ENCODE data around the gene NISCH. TPM values are rescaled to one million over a fixed set of nuclear protein-coding genes. Genes with fewer than 3 reads are reported as not detected.

The NISCH gene
- total RNA-seq, 1 experiment from 2014 or later = 8.1 TPM

DNA sequence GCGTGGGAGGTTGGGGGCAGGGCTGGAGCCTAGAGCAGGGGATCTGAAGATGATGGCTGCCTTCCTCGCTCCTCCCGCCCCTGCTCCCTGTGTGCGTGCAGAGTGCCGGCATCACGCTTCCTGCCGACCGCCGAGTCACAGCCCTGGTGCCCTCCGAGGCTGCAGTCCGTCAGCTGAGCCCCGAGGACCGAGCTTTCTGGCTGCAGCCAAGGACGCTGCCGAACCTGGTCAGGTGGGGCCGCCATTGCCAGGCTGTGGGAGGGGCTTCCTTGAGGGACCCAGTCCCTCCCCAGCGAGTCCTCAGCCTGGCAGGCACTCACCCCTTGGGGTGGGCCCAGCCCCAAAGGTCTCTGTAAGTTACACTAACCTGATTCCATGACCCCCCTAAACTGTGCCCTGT, 57.3 kb downstream of the NISCH start:
- no peak overlapping the region for H3K4me3 ChIP-seq
- DNase-seq = no peak
- H3K27me3 ChIP-seq = no peaks in the 10 kb centered on the region
- H3K36me3 ChIP-seq = no peaks in the 10 kb centered on the region
- no peaks in the 10 kb centered on the region for H3K9me3 ChIP-seq

- no peaks in the 10 kb centered on the region for H3K36me3 ChIP-seq
- no peaks in the 10 kb centered on the region for H3K27me3 ChIP-seq
- H3K9me3 ChIP-seq = no peaks in the 10 kb centered on the region
- no peak overlapping the region for H3K4me3 ChIP-seq
- no peak for DNase-seq
These were observed 57.9 kb downstream of the NISCH start for GRCh38 chr3:52513281-52513680.

GRCh38 chr3:52514576-52514975, 59.2 kb downstream of the NISCH start:
- H3K4me3 ChIP-seq = no peak overlapping the region
- no peaks in the 10 kb centered on the region for H3K27me3 ChIP-seq
- no peaks in the 10 kb centered on the region for H3K9me3 ChIP-seq
- H3K36me3 ChIP-seq = no peaks in the 10 kb centered on the region
- no peak for DNase-seq

- no peaks in the 10 kb centered on the region for H3K27me3 ChIP-seq
- H3K9me3 ChIP-seq = no peaks in the 10 kb centered on the region
- no peak overlapping the region for H3K4me3 ChIP-seq
- no peaks in the 10 kb centered on the region for H3K36me3 ChIP-seq
- DNase-seq = no peak
These were observed 59.8 kb downstream of the NISCH start for GRCh38 chr3:52515192-52515591.

GRCh38 chr3:52516509-52517195, 61.2 kb downstream of the NISCH start:
- Histone ChIP-seq H3K36me3 (no peaks in the 10 kb centered on the region), H3K9me3 (no peaks in the 10 kb centered on the region), H3K4me3 (no peak overlapping the region), H3K27me3 (no peaks in the 10 kb centered on the region)
- DNase-seq = no peak

- no peak for DNase-seq
- no peak overlapping the region for H3K4me3 ChIP-seq
- H3K9me3 ChIP-seq = no peaks in the 10 kb centered on the region
- H3K36me3 ChIP-seq = no peaks in the 10 kb centered on the region
- H3K27me3 ChIP-seq = no peaks in the 10 kb centered on the region
These were observed 62.7 kb downstream of the NISCH start for GRCh38 chr3:52517796-52518722.

DNA sequence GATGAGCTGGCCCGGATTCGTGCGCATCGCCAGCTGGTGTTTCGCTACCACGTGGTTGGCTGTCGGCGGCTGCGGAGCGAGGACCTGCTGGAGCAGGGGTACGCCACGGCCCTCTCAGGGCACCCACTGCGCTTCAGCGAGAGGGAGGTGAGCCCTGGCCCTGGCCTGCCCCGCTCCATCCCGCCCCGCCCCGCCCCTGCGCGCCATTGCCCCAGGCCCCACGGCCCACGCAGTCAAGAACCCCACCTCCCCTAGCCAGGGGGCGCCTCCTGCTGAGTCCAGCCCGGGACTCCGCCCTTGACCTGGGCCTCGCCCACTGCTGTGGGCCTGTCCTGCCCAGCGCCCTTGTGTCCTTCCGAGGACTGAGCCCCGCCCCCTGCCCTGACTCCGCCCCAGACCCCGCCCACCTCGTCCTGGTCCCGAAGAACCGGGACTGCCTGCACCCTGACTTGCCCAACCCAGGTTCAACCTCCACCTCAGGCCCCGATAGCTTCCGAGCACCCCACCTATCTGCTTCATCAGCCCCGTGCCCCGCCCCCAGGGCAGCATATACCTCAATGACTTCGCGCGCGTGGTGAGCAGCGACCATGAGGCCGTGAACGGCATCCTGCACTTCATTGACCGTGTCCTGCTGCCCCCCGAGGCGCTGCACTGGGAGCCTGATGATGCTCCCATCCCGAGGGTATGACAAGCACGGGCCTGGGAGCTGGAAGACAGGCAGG, 63.5 kb downstream of the NISCH start:
- H3K4me3 ChIP-seq = no peak overlapping the region
- H3K27me3 ChIP-seq = no peaks in the 10 kb centered on the region
- H3K9me3 ChIP-seq = no peaks in the 10 kb centered on the region
- H3K36me3 ChIP-seq = no peaks in the 10 kb centered on the region
- DNase-seq = no peak

DNA sequence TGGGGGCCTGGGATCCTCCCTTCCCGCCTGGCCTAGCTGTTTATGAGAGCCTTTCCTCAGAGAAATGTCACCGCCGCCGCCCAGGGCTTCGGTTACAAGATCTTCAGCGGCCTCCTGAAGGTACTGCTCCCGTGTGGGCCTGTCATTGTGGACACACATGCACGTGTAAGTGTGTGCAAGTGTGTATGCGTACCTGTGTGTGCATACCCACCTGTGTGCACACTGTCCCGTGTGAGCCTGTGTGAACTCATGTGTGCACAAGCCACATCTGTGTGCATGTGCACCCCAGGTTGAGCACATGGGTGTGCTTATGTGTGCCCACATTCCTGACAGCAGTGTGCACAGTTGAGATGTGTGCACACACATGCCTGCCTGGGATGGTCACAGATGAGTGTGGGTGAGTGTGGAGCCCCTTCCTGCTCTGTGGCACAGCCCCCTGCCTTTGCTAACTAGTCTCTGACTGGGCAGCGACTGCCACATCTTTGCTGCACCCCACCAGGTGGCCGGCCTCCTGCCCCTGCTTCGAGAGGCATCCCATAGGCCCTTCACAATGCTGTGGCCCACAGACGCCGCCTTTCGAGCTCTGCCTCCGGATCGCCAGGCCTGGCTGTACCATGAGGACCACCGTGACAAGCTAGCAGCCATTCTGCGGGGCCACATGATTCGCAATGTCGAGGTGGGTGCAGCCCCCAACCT, 64.2 kb downstream of the NISCH start:
- no peaks in the 10 kb centered on the region for H3K27me3 ChIP-seq
- no peak overlapping the region for H3K4me3 ChIP-seq
- H3K36me3 ChIP-seq = no peaks in the 10 kb centered on the region
- no peak for DNase-seq
- H3K9me3 ChIP-seq = no peaks in the 10 kb centered on the region

GRCh38 chr3:52520141-52520667, 64.8 kb downstream of the NISCH start:
- no peak overlapping the region for H3K4me3 ChIP-seq
- no peak for DNase-seq
- no peaks in the 10 kb centered on the region for H3K36me3 ChIP-seq
- no peaks in the 10 kb centered on the region for H3K27me3 ChIP-seq
- H3K9me3 ChIP-seq = no peaks in the 10 kb centered on the region

GRCh38 chr3:52520716-52521487, 65.5 kb downstream of the NISCH start:
- no peaks in the 10 kb centered on the region for H3K9me3 ChIP-seq
- no peaks in the 10 kb centered on the region for H3K36me3 ChIP-seq
- H3K4me3 ChIP-seq = no peak overlapping the region
- no peak for DNase-seq
- H3K27me3 ChIP-seq = no peaks in the 10 kb centered on the region

GRCh38 chr3:52521488-52521824, 66.1 kb downstream of the NISCH start:
- no peaks in the 10 kb centered on the region for H3K36me3 ChIP-seq
- no peaks in the 10 kb centered on the region for H3K27me3 ChIP-seq
- no peaks in the 10 kb centered on the region for H3K9me3 ChIP-seq
- DNase-seq = no peak
- H3K4me3 ChIP-seq = no peak overlapping the region

DNA sequence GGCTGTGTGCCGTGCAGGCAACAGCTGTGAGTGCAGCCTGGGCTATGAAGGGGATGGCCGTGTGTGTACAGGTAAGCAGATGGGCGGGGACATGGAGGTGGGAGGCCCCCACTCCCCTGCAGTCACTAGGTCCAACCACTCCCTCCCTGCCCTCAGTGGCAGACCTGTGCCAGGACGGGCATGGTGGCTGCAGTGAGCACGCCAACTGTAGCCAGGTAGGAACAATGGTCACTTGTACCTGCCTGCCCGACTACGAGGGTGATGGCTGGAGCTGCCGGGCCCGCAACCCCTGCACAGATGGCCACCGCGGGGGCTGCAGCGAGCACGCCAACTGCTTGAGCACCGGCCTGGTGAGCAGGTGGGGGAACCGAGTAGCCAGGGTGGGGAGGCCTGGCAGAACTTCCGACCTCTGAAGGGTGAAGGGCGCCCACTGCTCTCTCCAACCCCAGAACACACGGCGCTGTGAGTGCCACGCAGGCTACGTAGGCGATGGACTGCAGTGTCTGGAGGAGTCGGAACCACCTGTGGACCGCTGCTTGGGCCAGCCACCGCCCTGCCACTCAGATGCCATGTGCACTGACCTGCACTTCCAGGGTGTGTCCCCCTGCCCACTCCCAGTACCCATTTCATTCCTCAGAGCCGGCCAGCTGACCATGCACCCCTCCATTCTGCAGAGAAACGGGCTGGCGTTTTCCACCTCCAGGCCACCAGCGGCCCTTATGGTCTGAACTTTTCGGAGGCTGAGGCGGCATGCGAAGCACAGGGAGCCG, 66.7 kb downstream of the NISCH start:
- H3K4me3 ChIP-seq = no peak overlapping the region
- no peaks in the 10 kb centered on the region for H3K9me3 ChIP-seq
- no peak for DNase-seq
- H3K27me3 ChIP-seq = no peaks in the 10 kb centered on the region
- H3K36me3 ChIP-seq = no peaks in the 10 kb centered on the region

DNA sequence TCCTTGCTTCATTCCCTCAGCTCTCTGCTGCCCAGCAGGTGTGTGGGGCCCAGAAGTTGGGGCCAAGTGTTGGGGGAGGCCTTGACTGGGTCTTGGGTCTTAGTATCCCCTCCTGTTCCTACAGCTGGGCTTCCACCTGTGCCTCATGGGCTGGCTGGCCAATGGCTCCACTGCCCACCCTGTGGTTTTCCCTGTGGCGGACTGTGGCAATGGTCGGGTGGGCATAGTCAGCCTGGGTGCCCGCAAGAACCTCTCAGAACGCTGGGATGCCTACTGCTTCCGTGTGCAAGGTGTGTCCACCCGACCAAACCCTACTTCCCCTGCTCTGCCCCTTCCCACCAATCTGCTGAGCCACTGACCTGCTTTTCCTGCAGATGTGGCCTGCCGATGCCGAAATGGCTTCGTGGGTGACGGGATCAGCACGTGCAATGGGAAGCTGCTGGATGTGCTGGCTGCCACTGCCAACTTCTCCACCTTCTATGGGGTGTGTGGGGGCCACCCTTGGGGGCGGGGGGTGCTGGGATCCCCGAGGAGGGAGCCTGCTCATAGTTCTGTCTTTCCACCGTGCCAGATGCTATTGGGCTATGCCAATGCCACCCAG, 67.3 kb downstream of the NISCH start:
- Histone ChIP-seq H3K27me3 (no peaks in the 10 kb centered on the region), H3K36me3 (no peaks in the 10 kb centered on the region; the same call in 1 of the 2 replicates), H3K4me3 (no peak overlapping the region), H3K9me3 (no peaks in the 10 kb centered on the region)
- no peak for DNase-seq

DNA sequence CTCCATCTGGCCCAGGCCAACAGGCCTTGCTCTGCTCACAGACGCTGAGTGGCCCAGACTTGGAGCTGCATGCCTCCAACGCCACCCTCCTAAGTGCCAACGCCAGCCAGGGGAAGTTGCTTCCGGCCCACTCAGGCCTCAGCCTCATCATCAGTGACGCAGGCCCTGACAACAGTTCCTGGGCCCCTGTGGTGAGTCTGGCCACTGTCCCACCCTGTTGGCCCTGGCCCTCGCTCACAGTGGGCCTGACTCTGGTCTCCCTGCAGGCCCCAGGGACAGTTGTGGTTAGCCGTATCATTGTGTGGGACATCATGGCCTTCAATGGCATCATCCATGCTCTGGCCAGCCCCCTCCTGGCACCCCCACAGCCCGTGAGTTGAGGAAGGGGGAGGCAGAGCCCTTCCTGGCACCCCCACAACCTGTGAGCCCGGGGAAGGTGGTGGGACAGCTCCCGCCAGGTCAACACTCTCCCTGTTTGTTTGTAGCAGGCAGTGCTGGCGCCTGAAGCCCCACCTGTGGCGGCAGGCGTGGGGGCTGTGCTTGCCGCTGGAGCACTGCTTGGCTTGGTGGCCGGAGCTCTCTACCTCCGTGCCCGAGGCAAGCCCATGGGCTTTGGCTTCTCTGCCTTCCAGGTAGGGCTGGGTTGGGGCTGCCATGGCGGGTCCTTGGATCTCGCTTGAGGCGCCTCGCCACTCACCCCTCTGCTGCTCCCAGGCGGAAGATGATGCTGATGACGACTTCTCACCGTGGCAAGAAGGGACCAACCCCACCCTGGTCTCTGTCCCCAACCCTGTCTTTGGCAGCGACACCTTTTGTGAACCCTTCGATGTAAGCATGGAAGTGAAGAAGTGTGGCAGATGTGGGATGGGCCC, 68.2 kb downstream of the NISCH start:
- peak; percentile 46 for DNase-seq
- H3K36me3 ChIP-seq = peaks cover 4% of the 10 kb centered on the region
- H3K4me3 ChIP-seq = no peak overlapping the region
- H3K27me3 ChIP-seq = no peaks in the 10 kb centered on the region
- no peaks in the 10 kb centered on the region for H3K9me3 ChIP-seq
